HS-5 (cell line): ENCODE results near the gene AKR1C2.
"Not testable (repeated sequence)": the region's sequence is repeated elsewhere in the genome, so short reads cannot be mapped to it uniquely, and the experiment has no call there.

Experiments used
- DNase-seq: peaks from one replicate; pipeline ENCODE4 v3.0.0-alpha.2; 2012; ENCODE audit warnings: low read depth

AKR1C2 gene

DNA sequence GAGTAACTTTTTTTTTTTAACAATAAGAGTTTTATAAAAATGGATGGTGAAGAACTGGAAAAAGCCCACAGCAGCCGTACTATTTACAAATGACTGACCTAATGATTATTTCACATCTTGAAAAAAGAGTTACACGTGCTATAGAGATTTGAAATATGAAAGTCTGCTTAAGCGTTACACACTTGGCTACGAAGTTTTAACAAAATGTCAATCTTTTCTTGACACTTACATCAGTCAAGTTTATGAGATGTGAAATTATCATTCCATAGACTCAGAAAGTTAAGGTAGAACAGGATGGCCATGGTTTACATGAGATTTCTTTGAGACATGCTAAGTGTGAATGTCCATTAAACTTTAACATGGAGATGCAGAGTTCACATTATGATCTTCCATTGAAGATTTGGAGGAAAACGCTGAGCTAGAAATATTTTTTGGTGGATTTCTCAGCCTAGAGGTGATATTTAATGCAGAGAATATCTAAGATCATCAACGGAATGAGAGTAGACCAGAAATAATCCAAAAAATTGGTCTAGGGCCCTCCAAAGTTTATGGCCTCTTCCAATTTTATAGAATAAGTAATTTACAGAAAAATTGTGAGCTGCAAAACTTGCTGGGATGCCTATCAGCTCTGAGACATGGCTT, 15.5 kb downstream of the AKR1C2 start:
- not testable (repeated sequence) for DNase-seq

GRCh38 chr10:4984971-4985594, 18.6 kb downstream of the AKR1C2 start:
- DNase-seq: no peak

- no peak for DNase-seq
Measured at GRCh38 chr10:4984223-4984622, 19.4 kb downstream of the AKR1C2 start.

GRCh38 chr10:4983615-4984216, 19.9 kb downstream of the AKR1C2 start:
- DNase-seq: no peak

- DNase-seq: no peak
Measured at GRCh38 chr10:4982764-4983226, 20.9 kb downstream of the AKR1C2 start.

DNA sequence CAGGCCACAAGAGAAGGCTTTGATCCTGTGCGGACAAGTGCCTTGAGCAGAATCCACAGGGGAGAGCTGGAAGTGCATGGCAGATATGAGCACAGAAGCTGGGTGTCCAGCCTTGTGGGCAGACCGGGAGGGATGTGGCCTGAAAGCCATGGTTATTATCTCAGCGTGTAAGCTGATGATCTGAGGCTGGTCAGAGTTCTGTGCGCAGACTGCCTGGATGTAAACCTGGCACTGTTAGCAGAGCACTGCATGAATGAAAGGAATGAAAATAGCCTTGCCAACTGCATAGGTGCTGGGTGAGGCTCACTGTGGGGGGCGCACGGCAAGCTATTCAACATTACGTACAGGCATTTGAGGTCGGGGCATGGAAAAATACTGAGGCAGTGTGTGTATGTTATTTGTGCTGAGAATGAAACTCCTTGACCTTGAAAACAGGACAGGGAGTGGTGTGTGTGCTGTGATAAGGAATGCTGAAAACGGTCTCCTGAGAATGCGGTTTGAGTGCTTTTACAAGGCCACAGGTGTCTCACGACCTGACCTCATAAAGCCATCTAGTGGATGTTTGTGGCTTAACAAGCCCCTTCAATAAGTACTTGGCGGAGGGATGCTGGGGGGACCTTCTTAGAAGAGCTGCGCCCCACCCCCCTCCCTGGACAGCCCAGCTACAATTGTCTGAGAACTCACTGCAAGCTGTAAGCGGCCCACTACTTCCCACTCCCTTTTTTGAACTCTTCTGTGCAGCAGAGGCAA, 21.8 kb downstream of the AKR1C2 start:
- DNase-seq: no peak

DNA sequence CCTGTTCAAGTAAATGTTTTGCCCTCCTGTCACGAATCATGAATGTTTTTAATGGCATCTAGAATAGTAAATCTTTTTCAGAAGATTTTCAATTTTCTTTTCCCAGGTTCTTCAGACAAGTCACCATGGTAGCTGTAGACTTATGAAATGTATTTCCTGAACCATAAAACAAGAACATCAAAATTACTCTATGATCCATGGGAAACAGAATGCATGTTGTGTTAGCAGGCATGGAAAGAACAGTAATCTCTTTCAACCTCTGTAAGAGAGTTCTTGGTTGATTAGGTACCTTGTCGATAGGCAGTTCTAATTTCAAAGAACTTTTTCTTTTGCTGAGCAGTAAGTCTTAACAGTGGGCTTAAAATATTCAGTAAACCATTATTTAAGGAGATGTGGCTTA, 22.9 kb downstream of the AKR1C2 start:
- DNase-seq: no peak

- DNase-seq: no peak
Measured at GRCh38 chr10:4978870-4979269, 24.8 kb downstream of the AKR1C2 start.

DNA sequence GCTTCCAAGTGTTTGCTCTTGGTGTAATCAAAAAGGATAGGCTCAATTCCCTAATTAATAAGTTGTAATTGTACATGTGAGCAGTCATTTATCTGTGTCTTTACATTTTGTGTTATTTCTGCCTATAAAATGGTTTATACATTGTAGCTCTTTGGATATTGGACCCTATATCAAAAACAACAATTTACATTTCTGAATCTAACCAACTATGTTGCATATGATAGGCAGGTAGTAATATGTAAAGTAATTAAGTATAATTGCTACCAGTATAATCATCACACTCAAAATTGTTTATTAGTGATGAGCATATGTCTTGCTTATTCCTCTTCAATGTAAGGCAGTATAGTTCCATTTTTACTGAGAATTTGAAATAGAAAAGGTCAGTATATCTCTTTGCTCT, 26.6 kb downstream of the AKR1C2 start:
- DNase-seq: no peak

DNA sequence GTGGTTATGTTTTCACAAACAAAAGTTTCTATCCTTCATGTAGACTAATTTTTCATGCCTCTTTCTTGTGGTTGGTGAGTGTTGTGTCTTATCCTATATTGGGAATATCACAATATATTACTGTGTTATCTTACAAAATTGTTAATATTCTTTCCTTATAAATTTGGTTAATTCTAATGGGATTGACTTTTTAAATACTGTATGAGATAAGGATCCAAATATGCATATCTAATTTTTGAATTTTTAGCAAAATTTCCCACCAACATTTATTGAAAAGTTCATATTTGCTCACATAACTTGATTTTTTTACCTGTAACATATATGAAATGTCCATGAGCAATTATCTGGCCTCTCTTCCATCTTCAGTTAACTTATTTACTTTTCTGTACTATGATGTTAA, 29.3 kb downstream of the AKR1C2 start:
- DNase-seq: not testable (repeated sequence)

- not testable (repeated sequence) for DNase-seq
Measured at GRCh38 chr10:4973294-4973693, 30.4 kb downstream of the AKR1C2 start.

DNA sequence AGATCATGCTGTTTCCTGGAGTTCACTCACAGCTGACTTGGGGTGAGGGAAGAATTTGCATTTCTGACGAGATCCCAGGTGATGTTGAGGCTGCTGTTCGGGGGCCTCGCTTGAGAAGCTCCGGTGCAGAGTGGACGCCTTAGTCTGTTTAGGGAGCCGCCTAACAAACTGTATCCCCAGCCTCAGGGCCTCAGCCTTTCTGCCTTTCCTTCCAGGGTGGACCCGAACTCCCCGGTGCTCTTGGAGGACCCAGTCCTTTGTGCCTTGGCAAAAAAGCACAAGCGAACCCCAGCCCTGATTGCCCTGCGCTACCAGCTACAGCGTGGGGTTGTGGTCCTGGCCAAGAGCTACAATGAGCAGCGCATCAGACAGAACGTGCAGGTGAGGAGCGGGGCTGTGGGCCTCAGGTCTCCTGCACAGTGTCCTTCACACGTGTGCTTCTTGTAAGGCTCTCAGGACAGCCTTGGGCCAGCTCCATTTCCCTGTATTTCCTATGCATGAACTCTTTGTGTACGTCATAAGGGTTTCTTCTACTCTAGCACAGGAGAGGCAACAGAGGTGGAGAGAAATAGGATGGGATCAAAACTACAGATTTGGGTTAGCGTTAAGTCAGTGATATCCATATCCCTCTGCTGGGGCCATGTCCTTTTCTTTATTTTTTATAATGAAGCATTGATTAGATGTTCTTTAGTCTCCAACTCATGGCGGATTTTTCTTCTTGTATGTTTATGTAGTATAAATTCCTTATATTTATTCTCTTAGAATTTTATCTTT, 31.1 kb downstream of the AKR1C2 start:
- DNase-seq: not testable (repeated sequence)

DNA sequence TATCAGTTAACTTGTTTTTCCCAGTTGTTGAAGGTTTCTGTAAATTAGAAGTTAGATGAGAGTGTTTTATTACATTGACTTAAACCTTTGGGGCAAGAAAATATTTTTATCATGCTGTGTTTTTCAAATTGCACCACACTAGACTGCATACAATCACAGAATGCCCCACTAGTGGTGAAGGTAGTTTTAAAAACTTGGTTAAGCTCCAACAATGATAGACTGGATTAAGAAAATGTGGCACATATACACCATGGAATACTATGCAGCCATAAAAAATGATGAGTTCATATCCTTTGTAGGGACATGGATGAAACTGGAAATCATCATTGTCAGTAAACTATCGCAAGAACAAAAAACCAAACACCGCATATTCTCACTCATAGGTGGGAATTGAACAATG, 33.3 kb downstream of the AKR1C2 start:
- not testable (repeated sequence) for DNase-seq

GRCh38 chr10:4969289-4969688, 34.4 kb downstream of the AKR1C2 start:
- DNase-seq: not testable (repeated sequence)

DNA sequence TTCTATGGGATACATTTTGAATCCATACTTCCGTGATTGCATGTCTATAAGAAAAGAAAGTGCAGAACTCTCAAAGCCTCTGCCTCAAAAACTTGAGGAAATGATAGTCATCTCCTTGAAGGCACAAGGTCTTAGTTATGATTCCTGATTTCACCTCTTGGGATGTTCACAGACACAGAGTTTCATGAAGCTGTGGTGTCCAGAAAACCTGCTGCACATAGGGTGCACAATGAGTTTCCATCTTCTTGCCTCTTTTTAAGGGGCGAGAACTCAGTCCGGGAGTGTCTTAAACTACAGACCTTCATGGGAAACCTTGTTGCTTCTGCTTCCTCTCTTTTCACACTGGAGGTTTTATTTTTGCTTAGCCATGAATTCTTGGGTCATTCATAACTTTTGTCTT, 36.5 kb downstream of the AKR1C2 start:
- not testable (repeated sequence) for DNase-seq

DNA sequence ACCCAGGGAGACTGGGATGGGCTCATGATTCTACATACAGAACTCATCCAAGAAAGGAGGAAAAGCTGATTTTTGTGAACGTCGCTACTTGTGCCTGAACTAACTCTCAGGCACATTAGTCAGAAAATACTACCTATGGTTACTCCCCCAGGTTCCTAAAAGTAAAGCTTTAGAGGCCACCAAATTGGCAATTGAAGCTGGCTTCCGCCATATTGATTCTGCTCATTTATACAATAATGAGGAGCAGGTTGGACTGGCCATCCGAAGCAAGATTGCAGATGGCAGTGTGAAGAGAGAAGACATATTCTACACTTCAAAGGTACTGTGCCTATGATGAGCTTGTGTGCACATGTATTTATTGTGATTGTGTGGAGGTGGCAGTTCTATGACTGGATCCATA, 37.9 kb downstream of the AKR1C2 start:
- not testable (repeated sequence) for DNase-seq

GRCh38 chr10:4963815-4964154, 39.9 kb downstream of the AKR1C2 start:
- DNase-seq: not testable (repeated sequence)

- DNase-seq: not testable (repeated sequence)
Measured at GRCh38 chr10:4962876-4963814, 40.5 kb downstream of the AKR1C2 start, which contains the start of gene AKR1C1. Gene AKR1C1 (plus strand): TSS chr10:4963415. CDS start chr10:4963445, 30 bp downstream.

DNA sequence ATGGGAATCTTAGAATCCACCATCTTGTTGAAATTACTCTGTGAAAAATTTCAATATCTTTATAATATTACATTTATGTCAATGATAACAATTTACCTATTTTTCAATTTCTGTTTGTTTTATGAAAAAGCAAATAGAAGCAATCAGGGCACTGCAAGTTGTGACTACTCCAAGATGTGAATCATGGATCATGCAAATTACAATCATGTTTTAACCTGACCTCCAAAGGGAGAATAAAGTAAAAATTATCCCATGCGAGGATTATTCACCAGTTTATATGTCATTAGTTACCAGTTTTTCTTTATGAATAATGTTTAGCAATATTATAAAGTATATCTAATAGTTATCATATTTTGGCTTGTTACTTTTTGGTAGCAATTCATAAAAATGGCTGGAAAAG, 41.3 kb downstream of the AKR1C2 start:
- DNase-seq: not testable (repeated sequence)

GRCh38 chr10:4961558-4961957, 42.1 kb downstream of the AKR1C2 start:
- DNase-seq: not testable (repeated sequence)
